Suprapubic skin (tissue), 4 donors: ENCODE measurements around the gene RUNX1.

Experiments
- CTCF ChIP-seq, 2 donors: fragments of 200-600 bp in 1 of 2; fragments of 450-650 bp in 1 of 2; sonication (generic) in 1 of 2; IDR thresholded peaks; one replicate each; pipeline ENCODE4 v1.5.1; 2016 to 2019; ENCODE audit warnings: antibody characterized with exemption in 2 of 2, mild to moderate bottlenecking in 1 of 2, moderate library complexity in 1 of 2
- EP300 ChIP-seq: sonication (generic); formaldehyde crosslinking; IDR thresholded peaks from one replicate; pipeline ENCODE4 v1.6.1; 2017; ENCODE audit warnings: antibody characterized with exemption
- POLR2A ChIP-seq, 2 donors: fragments of 450-650 bp; IDR thresholded peaks; one replicate each; pipeline ENCODE4 v1.6.1; 2017; ENCODE audit warnings: antibody characterized with exemption in 2 of 2, mild to moderate bottlenecking in 2 of 2, moderate library complexity in 2 of 2
- POLR2AphosphoS5 ChIP-seq, 3 donors: sonication (generic); formaldehyde crosslinking; IDR thresholded peaks; one replicate each; pipeline ENCODE4 v1.6.1; 2017; ENCODE audit warnings: antibody characterized with exemption in 3 of 3

- TF ChIP-seq CTCF (IDR thresholded peaks at IDR 0.05) (no peak), POLR2AphosphoS5 (IDR thresholded peaks at IDR 0.05) (no peak), EP300 (no peak), POLR2A (IDR thresholded peaks at IDR 0.05) (no peak)
These were observed 242.7 kb downstream of the RUNX1 start for GRCh38 chr21:34806423-34806822.
